Measurements from ENCODE around the gene NECAB3. TPM values are rescaled to one million over a fixed set of nuclear protein-coding genes. Genes with fewer than 3 reads are reported as not detected.

The NECAB3 gene
- total RNA-seq, 1 experiment from 2014 or later = 105 TPM

DNA sequence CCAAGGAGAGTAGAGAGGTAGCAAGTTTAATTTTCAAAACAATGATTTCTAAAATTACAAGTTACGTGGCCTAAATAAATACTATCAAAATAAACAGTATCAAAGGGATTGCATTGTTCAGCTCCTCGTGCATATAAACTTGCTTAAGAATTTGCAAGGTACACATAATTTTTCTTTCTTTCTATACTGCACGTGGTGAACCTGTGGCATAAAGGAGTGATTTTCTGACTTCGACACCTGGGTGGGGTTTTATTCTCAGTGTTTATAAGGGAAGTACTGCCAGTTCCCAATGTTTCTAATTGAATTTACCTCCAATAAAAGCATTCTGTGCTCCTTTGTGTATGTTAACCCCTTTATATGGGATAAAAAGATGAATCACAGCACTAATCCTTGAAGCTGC lies 62.2 kb downstream of the NECAB3 start:
- TF ChIP-seq, protein P1, sequence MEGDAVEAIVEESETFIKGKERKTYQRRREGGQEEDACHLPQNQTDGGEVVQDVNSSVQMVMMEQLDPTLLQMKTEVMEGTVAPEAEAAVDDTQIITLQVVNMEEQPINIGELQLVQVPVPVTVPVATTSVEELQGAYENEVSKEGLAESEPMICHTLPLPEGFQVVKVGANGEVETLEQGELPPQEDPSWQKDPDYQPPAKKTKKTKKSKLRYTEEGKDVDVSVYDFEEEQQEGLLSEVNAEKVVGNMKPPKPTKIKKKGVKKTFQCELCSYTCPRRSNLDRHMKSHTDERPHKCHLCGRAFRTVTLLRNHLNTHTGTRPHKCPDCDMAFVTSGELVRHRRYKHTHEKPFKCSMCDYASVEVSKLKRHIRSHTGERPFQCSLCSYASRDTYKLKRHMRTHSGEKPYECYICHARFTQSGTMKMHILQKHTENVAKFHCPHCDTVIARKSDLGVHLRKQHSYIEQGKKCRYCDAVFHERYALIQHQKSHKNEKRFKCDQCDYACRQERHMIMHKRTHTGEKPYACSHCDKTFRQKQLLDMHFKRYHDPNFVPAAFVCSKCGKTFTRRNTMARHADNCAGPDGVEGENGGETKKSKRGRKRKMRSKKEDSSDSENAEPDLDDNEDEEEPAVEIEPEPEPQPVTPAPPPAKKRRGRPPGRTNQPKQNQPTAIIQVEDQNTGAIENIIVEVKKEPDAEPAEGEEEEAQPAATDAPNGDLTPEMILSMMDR (IDR thresholded peaks at IDR 0.05; ENCODE audit: insufficient read depth in 1 of 2, low read depth in 1 of 2, low read length in 1 of 2, severe bottlenecking in 1 of 2, unreplicated experiment in 1 of 2) = no peak
- Histone ChIP-seq H3K27me3 (replicated peaks; ENCODE audit: control insufficient read depth, insufficient read depth, low read length) (no peaks in the 10 kb centered on the region), H3K36me3 (ENCODE audit: control insufficient read depth, insufficient read depth, low read length) (peaks cover 5% of the 10 kb centered on the region; the same call in 1 of the 2 replicates), H3K4me3 (ENCODE audit: low read depth, low read length) (no peak overlapping the region), H3K9me3 (no peaks in the 10 kb centered on the region), H3K4me1 (no peaks in the 10 kb centered on the region)
- DNase-seq = no peak
- H3K4me1 Mint-ChIP-seq (ENCODE audit: low read depth, unreplicated experiment) = no peaks in the 10 kb centered on the region
- intact Hi-C loops (cut with micrococcal nuclease; ENCODE audit: unreplicated experiment) = no loop called here
- no peaks in the 10 kb centered on the region for H3K27me3 Mint-ChIP-seq (ENCODE audit: insufficient read depth, unreplicated experiment)
- H3K27ac Mint-ChIP-seq (ENCODE audit: unreplicated experiment) = no peak overlapping the region
- H3K4me3 Mint-ChIP-seq (ENCODE audit: unreplicated experiment) = no peak overlapping the region
- ChIA-PET CTCF (no interaction called here), POLR2A (no interaction called here)
- H3K36me3 Mint-ChIP-seq (ENCODE audit: insufficient read depth, unreplicated experiment) = no peaks in the 10 kb centered on the region
- BruUV-seq (replicated peaks) = TSS peak; percentile 8
- no peaks in the 10 kb centered on the region for H3K9me3 Mint-ChIP-seq (ENCODE audit: unreplicated experiment)

DNA sequence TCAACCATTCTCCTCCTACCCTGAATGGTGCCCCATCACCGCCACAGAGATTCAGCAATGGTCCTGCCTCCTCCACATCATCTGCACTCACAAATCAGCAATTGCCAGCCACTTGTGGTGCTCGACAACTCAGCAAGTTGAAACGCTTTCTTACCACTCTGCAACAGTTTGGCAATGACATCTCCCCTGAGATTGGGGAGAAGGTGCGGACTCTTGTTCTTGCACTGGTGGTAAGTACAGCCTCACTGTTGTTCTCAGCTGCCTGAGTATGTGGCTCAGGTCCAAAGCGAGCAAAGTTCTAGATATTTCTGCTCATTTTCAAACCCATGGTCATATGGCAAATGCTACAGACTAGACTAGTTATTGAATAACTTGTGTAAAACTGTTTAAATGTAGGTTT lies 63.1 kb downstream of the NECAB3 start:
- Mint-ChIP-seq H3K9me3 (ENCODE audit: unreplicated experiment) (no peaks in the 10 kb centered on the region), H3K27me3 (ENCODE audit: insufficient read depth, unreplicated experiment) (no peaks in the 10 kb centered on the region), H3K4me1 (ENCODE audit: low read depth, unreplicated experiment) (no peaks in the 10 kb centered on the region), H3K36me3 (ENCODE audit: insufficient read depth, unreplicated experiment) (no peaks in the 10 kb centered on the region), H3K4me3 (ENCODE audit: unreplicated experiment) (no peak overlapping the region), H3K27ac (ENCODE audit: unreplicated experiment) (no peak overlapping the region)
- no peak overlapping the region for H3K4me3 ChIP-seq (ENCODE audit: low read depth, low read length)
- DNase-seq = no peak
- H3K27me3 ChIP-seq (replicated peaks; ENCODE audit: control insufficient read depth, insufficient read depth, low read length) = no peaks in the 10 kb centered on the region
- ChIA-PET CTCF (no interaction called here), POLR2A (no interaction called here)
- H3K9me3 ChIP-seq = no peaks in the 10 kb centered on the region
- intact Hi-C loops (cut with micrococcal nuclease; ENCODE audit: unreplicated experiment) = no loop called here
- H3K36me3 ChIP-seq (ENCODE audit: control insufficient read depth, insufficient read depth, low read length) = peaks cover 5% of the 10 kb centered on the region; the same call in 1 of the 2 replicates
- TF ChIP-seq, protein P1 (IDR thresholded peaks at IDR 0.05; ENCODE audit: insufficient read depth in 1 of 2, low read depth in 1 of 2, low read length in 1 of 2, severe bottlenecking in 1 of 2, unreplicated experiment in 1 of 2) = no peak
- BruUV-seq (replicated peaks) = no TSS peak
- H3K4me1 ChIP-seq = no peaks in the 10 kb centered on the region

DNA sequence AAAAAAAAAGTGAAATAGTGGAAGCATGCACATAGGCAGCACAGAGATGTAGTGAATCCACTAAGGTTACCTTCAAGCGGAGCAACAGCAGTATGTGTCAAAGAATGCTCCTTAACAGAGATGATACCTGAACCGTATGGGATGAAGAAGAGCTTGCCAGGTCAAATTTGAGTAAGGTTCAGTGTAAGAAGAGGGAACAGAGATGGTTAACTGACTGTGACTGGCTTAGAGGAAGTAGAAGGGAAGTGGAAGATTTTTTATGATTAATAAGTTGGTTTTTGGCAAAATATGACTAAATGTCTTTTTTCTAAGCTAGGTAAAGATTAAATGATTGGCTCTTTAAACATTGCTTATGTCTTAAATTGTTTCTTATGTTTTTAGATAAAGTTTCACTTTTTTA lies 64.7 kb downstream of the NECAB3 start:
- TF ChIP-seq, protein P1 (IDR thresholded peaks at IDR 0.05; ENCODE audit: insufficient read depth in 1 of 2, low read depth in 1 of 2, low read length in 1 of 2, severe bottlenecking in 1 of 2, unreplicated experiment in 1 of 2) = no peak
- Mint-ChIP-seq H3K27ac (ENCODE audit: unreplicated experiment) (no peak overlapping the region), H3K4me1 (ENCODE audit: low read depth, unreplicated experiment) (no peaks in the 10 kb centered on the region), H3K27me3 (ENCODE audit: insufficient read depth, unreplicated experiment) (no peaks in the 10 kb centered on the region), H3K9me3 (ENCODE audit: unreplicated experiment) (no peaks in the 10 kb centered on the region), H3K4me3 (ENCODE audit: unreplicated experiment) (no peak overlapping the region), H3K36me3 (ENCODE audit: insufficient read depth, unreplicated experiment) (no peaks in the 10 kb centered on the region)
- H3K9me3 ChIP-seq = no peaks in the 10 kb centered on the region
- H3K4me1 ChIP-seq = no peaks in the 10 kb centered on the region
- POLR2A ChIA-PET = no interaction called here
- CTCF ChIA-PET = interaction anchor here (1.3 kb wide), 1 partner anchor 152 kb away, joined by 3 read pairs; no protein-coding TSS in a partner anchor
- peaks cover 5% of the 10 kb centered on the region; the same call in 1 of the 2 replicates for H3K36me3 ChIP-seq (ENCODE audit: control insufficient read depth, insufficient read depth, low read length)
- intact Hi-C loops (cut with micrococcal nuclease; ENCODE audit: unreplicated experiment) = no loop called here
- BruUV-seq (replicated peaks) = no TSS peak
- no peak overlapping the region for H3K4me3 ChIP-seq (ENCODE audit: low read depth, low read length)
- H3K27me3 ChIP-seq (replicated peaks; ENCODE audit: control insufficient read depth, insufficient read depth, low read length) = no peaks in the 10 kb centered on the region
- no peak for DNase-seq

Other genes with a start within 250 kb of the NECAB3 start
- gene SNTA1, start 230.7 kb downstream of the NECAB3 start, total RNA-seq (2022) = 13.6 and 15.4 TPM in 2 replicates
- gene CBFA2T2, start 184.3 kb downstream of the NECAB3 start, total RNA-seq (2022) = 30.6 and 33.3 TPM in 2 replicates
- 0.18 and 0.51 TPM in 2 replicates for gene C20orf144, start 12.1 kb downstream of the NECAB3 start, total RNA-seq (2022)
- gene ACTL10, start 7.5 kb downstream of the NECAB3 start, total RNA-seq (2022) = 3.4 and 4.5 TPM in 2 replicates
- gene E2F1, start 12.0 kb upstream of the NECAB3 start, total RNA-seq (2022) = 67.5 and 74.7 TPM in 2 replicates
- 37.3 and 39.5 TPM in 2 replicates for gene PXMP4, start 45.9 kb upstream of the NECAB3 start, total RNA-seq (2022)
- gene ZNF341, start 57.6 kb upstream of the NECAB3 start, total RNA-seq (2022) = 2.9 and 4.6 TPM in 2 replicates
- gene CHMP4B, start 136.9 kb upstream of the NECAB3 start, total RNA-seq (2022) = 190 and 203 TPM in 2 replicates

Measured in Caco-2 (cell line).